GM12878 (cell line): ENCODE measurements around the gene GPN2.

Experiments
- BACH1 ChIP-seq: fragments of 450-650 bp; IDR thresholded peaks from 2 replicates; pipeline ENCODE4 v1.6.1; 2017; ENCODE audit warnings: mild to moderate bottlenecking, borderline replicate concordance
- CEBPZ ChIP-seq: fragments of 150-350 bp; IDR thresholded peaks from 2 replicates; pipeline ENCODE4 v1.6.1; 2016; ENCODE audit warnings: low read depth, low read length
- CTCF ChIP-seq, 3 experiments: IDR thresholded peaks in 2 of 3; conservative IDR thresholded peaks in 1 of 3; 2 replicates each; pipeline ENCODE4 v1.5.1; 2011; ENCODE audit warnings: low read depth in 3 of 3, low read length in 3 of 3, mild to moderate bottlenecking in 3 of 3, control low read depth in 2 of 3, moderate library complexity in 2 of 3, inconsistent platforms in 1 of 3, mixed read lengths in 1 of 3; ENCODE audit not compliant: control insufficient read depth in 2 of 3, insufficient read depth in 1 of 3; ENCODE audit errors: extremely low read depth in 1 of 3
- EGR1 ChIP-seq, 2 experiments: IDR thresholded peaks; 1 replicate in 1 of 2; 2 replicates in 1 of 2; pipeline ENCODE4 v1.6.1; 2011 to 2012; ENCODE audit warnings: low read depth in 2 of 2, low read length in 2 of 2, borderline replicate concordance in 1 of 2, mild to moderate bottlenecking in 1 of 2, moderate library complexity in 1 of 2
- EZH2 ChIP-seq: IDR thresholded peaks from 2 replicates; pipeline ENCODE4 v1.6.1; 2012; ENCODE audit warnings: low read depth, mild to moderate bottlenecking, control low read depth, inconsistent platforms, low read length, borderline replicate concordance; ENCODE audit not compliant: control insufficient read depth
- MAX ChIP-seq: IDR thresholded peaks from 2 replicates; pipeline ENCODE4 v1.6.1; 2012; ENCODE audit warnings: low read depth, low read length, improper control_type of control experiment
- NR2C1 ChIP-seq: fragments of 450-650 bp; IDR thresholded peaks from 2 replicates; pipeline ENCODE4 v1.6.1; 2017; ENCODE audit warnings: antibody characterized with exemption, mild to moderate bottlenecking, moderate library complexity
- NR2C2 ChIP-seq: IDR thresholded peaks from 2 replicates; pipeline ENCODE4 v1.6.1; 2011; ENCODE audit warnings: borderline replicate concordance, low read depth; ENCODE audit not compliant: control insufficient read depth, insufficient read length
- PKNOX1 ChIP-seq: fragments of 450-650 bp; IDR thresholded peaks from 2 replicates; pipeline ENCODE4 v1.6.1; 2016; ENCODE audit warnings: mild to moderate bottlenecking
- RAD21 ChIP-seq: IDR thresholded peaks from 2 replicates; pipeline ENCODE4 v1.6.1; 2011; ENCODE audit warnings: mild to moderate bottlenecking, low read depth, low read length, moderate library complexity; ENCODE audit not compliant: insufficient read depth
- REST ChIP-seq: IDR thresholded peaks from 2 replicates; pipeline ENCODE4 v1.6.1; 2012; ENCODE audit warnings: mild to moderate bottlenecking, low read depth, low read length
- SMAD1 ChIP-seq: fragments of 450-650 bp; IDR thresholded peaks from 2 replicates; pipeline ENCODE4 v1.6.1; 2018; ENCODE audit warnings: mild to moderate bottlenecking, low read depth; ENCODE audit not compliant: partially characterized antibody
- USF1 ChIP-seq: IDR thresholded peaks from 2 replicates; pipeline ENCODE4 v1.6.1; 2011; ENCODE audit warnings: borderline replicate concordance, low read depth, mild to moderate bottlenecking, moderate library complexity, mixed read lengths, low read length; ENCODE audit not compliant: insufficient read depth; ENCODE audit errors: extremely low read length
- ZBTB40 ChIP-seq: fragments of 450-650 bp; IDR thresholded peaks from 2 replicates; pipeline ENCODE4 v1.6.1; 2016; ENCODE audit warnings: mild to moderate bottlenecking, moderate library complexity, borderline replicate concordance

GRCh38 chr1:26921540-26922430 is 31.7 kb upstream of the GPN2 start, which contains the start of gene NUDC:
- no peak for TF ChIP-seq RAD21
- no peak for TF ChIP-seq NR2C1
- TF ChIP-seq USF1 = no peak
- no peak for TF ChIP-seq CTCF (IDR thresholded peaks at IDR 0.05 in 2 of 3, conservative IDR thresholded peaks at IDR 0.05 in 1 of 3; ENCODE audit: control insufficient read depth in 2 of 3, extremely low read depth in 1 of 3, insufficient read depth in 1 of 3, low read depth in 3 of 3, low read length in 3 of 3)
- peak; percentile 74 for TF ChIP-seq CEBPZ
- TF ChIP-seq EZH2 = no peak
- no peak for TF ChIP-seq SMAD1
- TF ChIP-seq BACH1 = peak; percentile 34; the same call in 1 of the 2 replicates
- peak; percentile 96 for TF ChIP-seq PKNOX1
- peak; percentile 60; the same call in 1 of the 2 replicates for TF ChIP-seq MAX
- no peak for TF ChIP-seq NR2C2
- TF ChIP-seq ZBTB40 = peak; percentile 89
- no peak for TF ChIP-seq EGR1 (IDR thresholded peaks at IDR 0.05; ENCODE audit: borderline replicate concordance in 1 of 2, low read depth in 2 of 2, low read length in 2 of 2)
- TF ChIP-seq REST = no peak
